GM21367 (cell line): Measurements from ENCODE around the gene ACAP2.

Experiments
- ATAC-seq: cut with Tn5 transposase; IDR thresholded peaks from one replicate; pipeline ENCODE4 v1.9.1; 2021; ENCODE audit not compliant: unreplicated experiment

Gene ACAP2

DNA sequence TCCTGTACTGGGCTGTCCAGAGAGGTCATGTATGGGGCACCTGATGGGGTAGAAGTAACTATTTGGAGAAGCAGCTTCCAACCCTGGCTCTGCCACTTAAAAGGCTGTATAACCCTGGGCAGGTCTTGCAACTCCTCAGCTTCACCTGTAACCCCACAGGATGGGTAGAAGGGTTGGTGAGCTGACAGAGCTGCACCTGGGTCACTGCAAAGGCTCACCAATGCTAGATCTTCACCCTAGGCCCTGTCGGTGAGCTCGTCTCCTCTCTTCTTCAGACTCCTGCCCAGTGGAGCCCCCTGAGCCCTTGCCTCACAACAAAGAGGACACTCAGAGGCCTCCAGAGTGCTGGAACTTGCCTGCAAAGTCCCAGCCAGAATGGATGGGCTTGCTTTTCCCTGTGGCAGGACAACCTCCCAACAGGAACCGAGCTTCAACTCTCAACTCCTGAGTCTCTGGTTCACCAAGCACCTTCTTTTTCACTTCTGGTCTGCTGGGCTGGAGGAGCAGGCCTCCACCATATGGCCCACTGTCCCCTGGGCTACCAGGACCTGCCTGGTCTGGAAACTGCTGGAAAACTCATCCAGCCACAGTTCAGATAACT is 217.7 kb downstream of the ACAP2 start:
- no peak for ATAC-seq
